ENCODE results near the gene MLLT3. TPM values are rescaled to one million over a fixed set of nuclear protein-coding genes. Genes with fewer than 3 reads are reported as not detected.

The MLLT3 gene
- total RNA-seq, 4 donors from 2014 or later, result 15.1 to 30.5 (median 18.4) TPM

DNA sequence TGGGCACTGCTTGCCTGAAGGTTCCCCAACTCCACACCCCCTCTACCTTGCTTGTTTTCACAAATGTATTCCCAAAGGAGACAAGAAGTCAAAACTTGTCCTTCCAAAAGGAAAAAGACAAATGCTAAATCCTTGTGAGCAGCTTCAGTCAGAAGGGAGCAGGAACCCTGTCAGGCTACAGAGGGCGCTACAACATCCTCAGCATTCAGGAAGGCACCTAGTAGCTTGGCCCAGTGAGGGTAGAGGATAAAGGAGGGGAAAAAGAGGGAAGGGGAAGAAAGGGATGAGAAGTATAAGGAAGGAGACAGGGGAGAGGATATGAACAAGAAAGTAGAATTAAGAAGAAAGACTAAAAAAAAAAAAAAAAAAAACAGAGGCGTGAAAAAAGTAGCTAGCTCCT lies 97.5 kb downstream of the MLLT3 start:
- Histone ChIP-seq H3K27ac (no peak overlapping the region), H3K9me3 (no peaks in the 10 kb centered on the region), H3K27me3 (no peaks in the 10 kb centered on the region), H3K4me1 (peaks cover 0 to 9% (median 2%) of the 10 kb centered on the region in 4 donors), H3K4me3 (no peak overlapping the region), H3K36me3 (no peaks in the 10 kb centered on the region)
- TF ChIP-seq, protein P1, sequence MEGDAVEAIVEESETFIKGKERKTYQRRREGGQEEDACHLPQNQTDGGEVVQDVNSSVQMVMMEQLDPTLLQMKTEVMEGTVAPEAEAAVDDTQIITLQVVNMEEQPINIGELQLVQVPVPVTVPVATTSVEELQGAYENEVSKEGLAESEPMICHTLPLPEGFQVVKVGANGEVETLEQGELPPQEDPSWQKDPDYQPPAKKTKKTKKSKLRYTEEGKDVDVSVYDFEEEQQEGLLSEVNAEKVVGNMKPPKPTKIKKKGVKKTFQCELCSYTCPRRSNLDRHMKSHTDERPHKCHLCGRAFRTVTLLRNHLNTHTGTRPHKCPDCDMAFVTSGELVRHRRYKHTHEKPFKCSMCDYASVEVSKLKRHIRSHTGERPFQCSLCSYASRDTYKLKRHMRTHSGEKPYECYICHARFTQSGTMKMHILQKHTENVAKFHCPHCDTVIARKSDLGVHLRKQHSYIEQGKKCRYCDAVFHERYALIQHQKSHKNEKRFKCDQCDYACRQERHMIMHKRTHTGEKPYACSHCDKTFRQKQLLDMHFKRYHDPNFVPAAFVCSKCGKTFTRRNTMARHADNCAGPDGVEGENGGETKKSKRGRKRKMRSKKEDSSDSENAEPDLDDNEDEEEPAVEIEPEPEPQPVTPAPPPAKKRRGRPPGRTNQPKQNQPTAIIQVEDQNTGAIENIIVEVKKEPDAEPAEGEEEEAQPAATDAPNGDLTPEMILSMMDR (IDR thresholded peaks at IDR 0.05), result peak in 2 of 6 experiments; percentile 21 to 27
- TF ChIP-seq POLR2A (IDR thresholded peaks at IDR 0.05), result no peak
- DNase-seq, result no peak

DNA sequence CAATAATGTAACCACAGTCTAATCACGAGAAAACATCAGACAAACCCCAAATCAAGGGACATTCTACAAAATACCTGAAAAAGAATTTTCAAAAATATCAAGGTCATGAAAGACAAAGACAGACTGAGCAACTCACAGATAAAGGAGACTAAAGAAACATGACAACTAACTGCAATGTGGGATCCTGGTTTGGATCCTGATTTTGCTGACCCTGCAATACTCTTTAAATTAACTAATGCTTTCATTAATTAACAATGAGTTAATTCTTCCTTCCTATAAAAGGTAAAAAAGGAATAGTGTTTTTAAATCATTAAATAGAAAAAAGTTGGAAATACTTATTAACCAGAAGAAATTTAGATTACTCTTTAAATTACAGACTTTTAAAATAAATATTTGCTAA lies 103.6 kb downstream of the MLLT3 start:
- no peaks in the 10 kb centered on the region for H3K36me3 ChIP-seq
- TF ChIP-seq, protein P1 (IDR thresholded peaks at IDR 0.05), result no peak
- TF ChIP-seq POLR2A (IDR thresholded peaks at IDR 0.05), result no peak
- no peaks in the 10 kb centered on the region for H3K27me3 ChIP-seq
- DNase-seq, result no peak
- no peak overlapping the region for H3K27ac ChIP-seq
- no peaks in the 10 kb centered on the region for H3K9me3 ChIP-seq
- H3K4me3 ChIP-seq, result no peak overlapping the region
- H3K4me1 ChIP-seq, result no peaks in the 10 kb centered on the region

DNA sequence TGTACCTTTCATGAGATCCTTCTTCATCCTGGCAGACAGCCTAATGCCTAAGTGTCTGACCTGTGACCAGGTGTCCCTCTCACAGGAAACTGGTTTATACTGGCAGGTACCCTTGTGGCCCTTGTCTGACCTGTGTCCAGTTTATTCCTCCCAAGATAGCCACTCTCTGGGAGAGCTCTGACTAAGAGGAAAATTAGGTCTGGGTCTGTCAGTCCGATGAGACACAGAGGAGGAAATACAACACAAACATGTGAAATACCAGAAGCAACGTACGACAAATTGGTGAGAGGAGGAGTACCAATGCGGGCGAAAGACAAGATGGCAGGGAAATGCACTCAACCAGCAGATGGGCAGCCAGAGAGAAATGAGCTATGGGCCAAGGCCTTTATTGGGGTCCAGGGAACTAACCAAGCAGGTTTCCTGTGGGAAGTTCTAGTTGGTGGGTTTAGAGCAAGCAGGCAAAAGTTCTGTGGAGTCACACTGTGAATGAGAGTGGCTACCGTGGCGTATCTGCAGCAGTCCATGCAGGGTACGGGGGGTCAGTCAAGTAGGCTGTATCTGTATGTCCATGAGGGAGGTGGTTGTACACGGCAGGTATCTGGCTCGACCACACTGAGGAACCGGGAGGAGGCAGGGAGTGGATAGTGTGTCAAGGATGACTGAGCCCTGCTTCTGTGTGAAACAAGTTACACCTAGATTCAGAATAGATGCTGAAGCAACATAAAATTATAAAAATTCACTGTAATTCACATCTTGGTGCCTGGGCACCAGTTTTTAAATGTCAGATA lies 109.0 kb downstream of the MLLT3 start:
- Histone ChIP-seq H3K36me3 (no peaks in the 10 kb centered on the region), H3K4me3 (no peak overlapping the region), H3K9me3 (no peaks in the 10 kb centered on the region), H3K4me1 (peaks cover 0 to 16% (median 0%) of the 10 kb centered on the region in 4 donors), H3K27me3 (no peaks in the 10 kb centered on the region), H3K27ac (peak overlapping the region in 1 of 4 donors; percentile 3)
- DNase-seq, result no peak
- TF ChIP-seq, protein P1 (IDR thresholded peaks at IDR 0.05), result no peak
- no peak for TF ChIP-seq POLR2A (IDR thresholded peaks at IDR 0.05)

DNA sequence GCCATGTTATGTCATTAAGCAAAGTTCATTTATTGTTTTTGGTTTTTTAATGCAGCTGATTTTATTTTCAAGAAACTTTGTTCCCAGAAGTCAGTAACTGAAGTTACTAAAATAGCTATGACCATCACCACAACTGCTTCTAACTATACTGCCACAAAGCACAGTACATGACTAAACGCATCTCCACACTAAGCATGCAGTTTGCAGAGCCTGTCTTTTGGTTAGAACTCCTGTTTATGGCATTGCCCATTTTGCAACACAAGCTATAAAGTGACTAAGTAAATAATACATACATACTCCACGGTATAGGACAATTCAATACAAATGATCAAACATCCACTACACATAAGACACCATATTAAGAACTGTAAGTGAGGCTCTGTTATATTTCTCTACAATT lies 109.7 kb downstream of the MLLT3 start:
- peak overlapping the region in 1 of 4 donors; percentile 3 for H3K27ac ChIP-seq
- TF ChIP-seq, protein P1 (IDR thresholded peaks at IDR 0.05), result no peak
- DNase-seq, result no peak
- no peaks in the 10 kb centered on the region for H3K9me3 ChIP-seq
- no peak overlapping the region for H3K4me3 ChIP-seq
- H3K27me3 ChIP-seq, result no peaks in the 10 kb centered on the region
- peaks cover 0 to 20% (median 0%) of the 10 kb centered on the region in 4 donors for H3K4me1 ChIP-seq
- H3K36me3 ChIP-seq, result no peaks in the 10 kb centered on the region

DNA sequence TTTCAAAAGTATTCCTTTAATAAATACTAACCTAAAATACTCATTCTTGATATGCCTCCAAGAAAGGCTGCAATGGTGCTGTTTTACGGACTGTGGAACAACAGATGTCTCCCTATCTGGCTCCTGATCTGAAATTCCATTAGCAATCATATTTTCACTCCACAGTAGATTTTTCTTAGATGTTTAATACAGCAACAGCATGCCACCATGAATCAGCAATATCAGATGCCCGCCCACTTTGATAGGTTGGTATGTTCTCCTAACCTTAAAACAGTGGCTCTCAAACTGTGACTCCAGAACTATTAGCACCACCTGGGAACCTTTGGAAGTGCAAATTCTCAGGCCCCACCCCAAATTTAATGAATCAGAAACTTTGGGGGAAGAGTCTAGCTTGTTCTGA lies 110.2 kb downstream of the MLLT3 start:
- no peak for TF ChIP-seq POLR2A (IDR thresholded peaks at IDR 0.05)
- TF ChIP-seq, protein P1 (IDR thresholded peaks at IDR 0.05), result no peak
- no peak for DNase-seq
- H3K36me3 ChIP-seq, result no peaks in the 10 kb centered on the region
- no peaks in the 10 kb centered on the region for H3K27me3 ChIP-seq
- H3K4me1 ChIP-seq, result peaks cover 0 to 20% (median 0%) of the 10 kb centered on the region in 4 donors
- no peak overlapping the region for H3K4me3 ChIP-seq
- H3K9me3 ChIP-seq, result no peaks in the 10 kb centered on the region
- H3K27ac ChIP-seq, result no peak overlapping the region

All from Peyer's patch (tissue), 4 donors.